Progenitor cell of endocrine pancreas (in vitro differentiated cells): ENCODE measurements around the gene RNF220. TPM values are rescaled to one million over a fixed set of nuclear protein-coding genes. Genes with fewer than 3 reads are reported as not detected.
A peak's percentile ranks its signal among the peaks of the same experiment; 100 is the strongest.

Experiments
- DNase-seq: peaks from one replicate; pipeline ENCODE4 v3.0.0; 2021; ENCODE audit warnings: low spot score; ENCODE audit not compliant: unreplicated experiment
- H3K27ac Mint-ChIP-seq: 2 replicates; pipeline ENCODE4 v1.8.0; 2021; ENCODE audit warnings: mild to moderate bottlenecking, moderate library complexity, mixed read lengths
- H3K27me3 Mint-ChIP-seq: 2 replicates; pipeline ENCODE4 v1.8.0; 2021; ENCODE audit warnings: mixed read lengths
- H3K36me3 Mint-ChIP-seq: 2 replicates; pipeline ENCODE4 v1.8.0; 2022; ENCODE audit warnings: mixed read lengths; ENCODE audit not compliant: insufficient read depth
- H3K4me1 Mint-ChIP-seq: 2 replicates; pipeline ENCODE4 v1.8.0; 2021; ENCODE audit warnings: low read depth, mixed read lengths
- H3K4me3 Mint-ChIP-seq: 2 replicates; pipeline ENCODE4 v1.8.0; 2021; ENCODE audit warnings: low read depth, mild to moderate bottlenecking, moderate library complexity, mixed read lengths
- H3K9me3 Mint-ChIP-seq: 2 replicates; pipeline ENCODE4 v1.8.0; 2021; ENCODE audit warnings: low read depth, mixed read lengths
- CTCF ChIP-seq: fragments of 200-600 bp; sonication (generic); IDR thresholded peaks from one replicate; pipeline ENCODE4 v1.5.0; 2021; ENCODE audit warnings: antibody characterized with exemption, mild to moderate bottlenecking; ENCODE audit not compliant: unreplicated experiment
- total RNA-seq: library from RNA; stranded (reverse); gene quantifications from 2 replicates; pipeline ENCODE4 v1.2.1, GENCODE V29; 2021

The RNF220 gene
- total RNA-seq, 1 donor from 2014 or later = 85.9 TPM

- DNase-seq = no peak
- no peak for TF ChIP-seq CTCF
- Mint-ChIP-seq H3K27me3 (peaks cover 67% of the 10 kb centered on the region), H3K36me3 (no peaks in the 10 kb centered on the region), H3K4me3 (no peak overlapping the region), H3K27ac (no peak overlapping the region), H3K4me1 (peaks cover 16% of the 10 kb centered on the region), H3K9me3 (no peaks in the 10 kb centered on the region)
These were observed 208.9 kb downstream of the RNF220 start for GRCh38 chr1:44613941-44614340.

GRCh38 chr1:44616284-44616990 is 211.4 kb downstream of the RNF220 start:
- Mint-ChIP-seq H3K4me1 (peaks cover 18% of the 10 kb centered on the region), H3K9me3 (no peaks in the 10 kb centered on the region), H3K4me3 (peak overlapping the region; percentile 62), H3K27me3 (peaks cover 73% of the 10 kb centered on the region), H3K27ac (peak overlapping the region; percentile 28), H3K36me3 (no peaks in the 10 kb centered on the region)
- DNase-seq = no peak
- TF ChIP-seq CTCF = no peak

- Mint-ChIP-seq H3K27ac (peak overlapping the region; percentile 28), H3K4me3 (peak overlapping the region; percentile 62), H3K9me3 (no peaks in the 10 kb centered on the region), H3K27me3 (peaks cover 70% of the 10 kb centered on the region), H3K4me1 (peaks cover 18% of the 10 kb centered on the region), H3K36me3 (no peaks in the 10 kb centered on the region)
- TF ChIP-seq CTCF = no peak
- peak; percentile 65 for DNase-seq
These were observed 212.1 kb downstream of the RNF220 start for GRCh38 chr1:44616991-44617702.

- Mint-ChIP-seq H3K4me3 (peak overlapping the region; percentile 29), H3K27me3 (peaks cover 69% of the 10 kb centered on the region)
- no peak for DNase-seq
These were observed 212.6 kb downstream of the RNF220 start for GRCh38 chr1:44617703-44618029.

More at GRCh38 chr1:44617703-44618029, 212.6 kb downstream of the RNF220 start:
- TF ChIP-seq CTCF = no peak
- Mint-ChIP-seq H3K4me1 (peaks cover 18% of the 10 kb centered on the region), H3K27ac (no peak overlapping the region), H3K36me3 (no peaks in the 10 kb centered on the region), H3K9me3 (no peaks in the 10 kb centered on the region)
